CD8-positive, alpha-beta memory T cell (primary cell): Measurements from ENCODE around the gene USE1. TPM values are rescaled to one million over a fixed set of nuclear protein-coding genes. Genes with fewer than 3 reads are reported as not detected.

Source experiments
- CTCF ChIA-PET: fragments of 350-600 bp; sonication (Branson Sonifier 250); formaldehyde crosslinking; loops from one replicate; lab custom pipeline; 2021; ENCODE audit warnings: antibody characterized with exemption; lab: Charles Lee
- POLR2A ChIA-PET: fragments of 350-600 bp; sonication (Branson Sonifier 250); formaldehyde crosslinking; loops from one replicate; lab custom pipeline; 2021; ENCODE audit warnings: antibody characterized with exemption; lab: Charles Lee
- DNase-seq, 5 donors: peaks; one replicate each; pipeline versions ENCODE4 v3.0.0 to v3.0.0-alpha.2; 2020 to 2022; ENCODE audit warnings: mixed read lengths in 1 of 5
- H3K27ac ChIP-seq: one replicate; pipeline ENCODE4 v1.7.0; 2013; ENCODE audit warnings: low read depth, mild to moderate bottlenecking, low read length, moderate library complexity
- H3K27me3 ChIP-seq: 2 replicates; pipeline ENCODE4 v1.7.0; 2013; ENCODE audit warnings: low read length, mild to moderate bottlenecking; ENCODE audit not compliant: insufficient read depth, poor library complexity, severe bottlenecking
- H3K36me3 ChIP-seq: 2 replicates; pipeline ENCODE4 v1.7.0; 2013; ENCODE audit warnings: mild to moderate bottlenecking, low read length, moderate library complexity; ENCODE audit not compliant: insufficient read depth
- H3K4me1 ChIP-seq: 2 replicates; pipeline ENCODE4 v1.7.0; 2013; ENCODE audit warnings: mild to moderate bottlenecking, low read length, moderate library complexity; ENCODE audit not compliant: insufficient read depth
- H3K4me3 ChIP-seq: 2 replicates; pipeline ENCODE4 v1.7.0; 2013; ENCODE audit warnings: mild to moderate bottlenecking, low read length
- H3K9me3 ChIP-seq: 2 replicates; pipeline ENCODE4 v1.7.0; 2013; ENCODE audit warnings: mild to moderate bottlenecking, low read length
- H3K27ac Mint-ChIP-seq, 8 donors: one replicate each; pipeline ENCODE4 v1.8.0; 2020 to 2021; ENCODE audit warnings: mixed read lengths in 8 of 8, mild to moderate bottlenecking in 6 of 8, inconsistent platforms in 3 of 8, moderate library complexity in 3 of 8
- H3K27me3 Mint-ChIP-seq, 2 donors: one replicate each; pipeline ENCODE4 v1.8.0; 2020 to 2021; ENCODE audit warnings: mixed read lengths in 2 of 2, mild to moderate bottlenecking in 1 of 2, moderate library complexity in 1 of 2
- H3K36me3 Mint-ChIP-seq, 3 donors: one replicate each; pipeline ENCODE4 v1.8.0; 2020 to 2021; ENCODE audit warnings: mixed read lengths in 3 of 3, inconsistent platforms in 1 of 3, mild to moderate bottlenecking in 1 of 3
- H3K4me1 Mint-ChIP-seq, 3 donors: one replicate each; pipeline ENCODE4 v1.8.0; 2020 to 2021; ENCODE audit warnings: mixed read lengths in 3 of 3, inconsistent platforms in 1 of 3, mild to moderate bottlenecking in 1 of 3
- H3K4me3 Mint-ChIP-seq, 7 donors: one replicate each; pipeline ENCODE4 v1.8.0; 2020 to 2021; ENCODE audit warnings: mixed read lengths in 7 of 7, mild to moderate bottlenecking in 6 of 7, moderate library complexity in 4 of 7, inconsistent platforms in 2 of 7
- H3K9me3 Mint-ChIP-seq, 5 donors: one replicate each; pipeline ENCODE4 v1.8.0; 2020 to 2022; ENCODE audit warnings: mixed read lengths in 5 of 5, mild to moderate bottlenecking in 3 of 5, moderate library complexity in 2 of 5, inconsistent platforms in 1 of 5
- polyA plus RNA-seq: library from polyadenylated mRNA; unstranded; fragments of 300-500 nt; fragmentation: Illumina TruSeq; gene quantifications from one replicate; pipeline ENCODE4 v1.2.3, GENCODE V29; 2021
- total RNA-seq, 2 experiments: library from RNA; stranded (reverse); gene quantifications; one replicate each; pipeline ENCODE4 v1.2.3, GENCODE V29; 2021

The USE1 gene
- total and polyA plus RNA-seq, 3 experiments from 2014 or later: 31.9 to 35.4 (median 33.6) TPM

DNA sequence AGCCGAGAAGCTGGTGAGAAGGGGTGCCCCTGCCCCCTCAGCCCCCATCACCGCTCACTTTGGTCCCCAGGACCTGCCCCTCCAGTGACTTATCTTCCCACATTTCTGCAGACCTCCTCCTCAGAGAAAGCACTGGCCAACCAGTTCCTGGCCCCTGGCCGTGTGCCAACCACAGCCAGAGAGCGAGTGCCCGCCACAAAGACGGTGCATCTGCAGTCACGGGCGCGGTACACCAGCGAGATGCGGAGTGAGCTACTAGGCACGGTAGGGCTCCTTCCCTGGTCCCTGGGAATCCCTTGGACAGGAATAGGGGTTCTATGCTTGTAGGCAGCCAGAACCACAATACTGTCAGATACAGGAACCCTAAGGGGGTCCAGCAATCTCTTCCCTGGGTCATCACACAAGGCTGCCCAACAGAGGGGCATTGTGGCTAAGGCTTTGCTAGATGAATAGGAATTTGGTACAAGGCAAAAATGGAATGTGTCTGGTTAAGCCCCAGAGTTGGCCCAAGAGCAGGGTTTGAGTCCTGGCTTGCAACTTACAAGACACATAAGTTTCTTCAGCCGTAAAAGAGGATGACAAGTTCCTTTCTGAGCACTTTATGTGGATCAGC lies 1.0 kb downstream of the USE1 start:
- CTCF ChIA-PET: interaction anchor here (1.2 to 3.5 kb wide), 4 partner anchors 11 to 137 kb away, joined by 3 to 18 read pairs (median 7); partner anchors contain the start of gene OCEL1
- Mint-ChIP-seq H3K4me1 (peaks cover 12 to 22% (median 16%) of the 10 kb centered on the region in 3 donors), H3K36me3 (peaks cover 7 to 52% (median 11%) of the 10 kb centered on the region in 3 donors), H3K4me3 (peak overlapping the region; percentile 79 to 95 (median 89)), H3K27ac (peak overlapping the region; percentile 19 to 99 (median 90)), H3K9me3 (no peaks in the 10 kb centered on the region), H3K27me3 (no peaks in the 10 kb centered on the region)
- peak overlapping the region; percentile 33 for H3K27ac ChIP-seq
- H3K9me3 ChIP-seq: no peaks in the 10 kb centered on the region
- H3K4me3 ChIP-seq: peak overlapping the region; percentile 62
- H3K27me3 ChIP-seq: no peaks in the 10 kb centered on the region
- H3K36me3 ChIP-seq: no peaks in the 10 kb centered on the region
- H3K4me1 ChIP-seq: peaks cover 17% of the 10 kb centered on the region
- POLR2A ChIA-PET: interaction anchor here (0.5 to 2.5 kb wide), 9 partner anchors 8 to 894 kb away, joined by 3 to 39 read pairs (median 7); partner anchors contain the start of genes BABAM1, HAUS8, MYO9B and OCEL1
- DNase-seq: no peak

- CTCF ChIA-PET: no interaction called here
- no peaks in the 10 kb centered on the region for H3K27me3 Mint-ChIP-seq
- Histone ChIP-seq H3K4me3 (no peak overlapping the region), H3K27me3 (no peaks in the 10 kb centered on the region), H3K36me3 (no peaks in the 10 kb centered on the region), H3K4me1 (peaks cover 17% of the 10 kb centered on the region), H3K27ac (no peak overlapping the region), H3K9me3 (no peaks in the 10 kb centered on the region)
- no peak for DNase-seq
- no peaks in the 10 kb centered on the region for H3K9me3 Mint-ChIP-seq
- peak overlapping the region in 2 of 7 donors; percentile 54 to 60 for H3K4me3 Mint-ChIP-seq
- peaks cover 7 to 33% (median 7%) of the 10 kb centered on the region in 3 donors for H3K36me3 Mint-ChIP-seq
- POLR2A ChIA-PET: no interaction called here
- H3K4me1 Mint-ChIP-seq: peaks cover 12 to 21% (median 16%) of the 10 kb centered on the region in 3 donors
- H3K27ac Mint-ChIP-seq: no peak overlapping the region
Observed at GRCh38 chr19:17219286-17219685, 4.1 kb downstream of the USE1 start.

- ChIA-PET POLR2A (interaction anchor here (1.1 kb wide), 1 partner anchor 11 kb away, joined by 3 read pairs; no protein-coding TSS in a partner anchor), CTCF (interaction anchor here (1.2 to 1.7 kb wide), 2 partner anchors 16 to 36 kb away, joined by 4 to 5 read pairs; no protein-coding TSS in a partner anchor)
- Mint-ChIP-seq H3K9me3 (no peaks in the 10 kb centered on the region), H3K4me3 (no peak overlapping the region), H3K27ac (no peak overlapping the region), H3K4me1 (peaks cover 4 to 11% (median 7%) of the 10 kb centered on the region in 3 donors), H3K36me3 (peaks cover 7 to 30% (median 7%) of the 10 kb centered on the region in 3 donors), H3K27me3 (no peaks in the 10 kb centered on the region)
- H3K36me3 ChIP-seq: no peaks in the 10 kb centered on the region
- DNase-seq: no peak
- no peaks in the 10 kb centered on the region for H3K9me3 ChIP-seq
- H3K27me3 ChIP-seq: no peaks in the 10 kb centered on the region
- no peak overlapping the region for H3K4me3 ChIP-seq
- peaks cover 10% of the 10 kb centered on the region for H3K4me1 ChIP-seq
- peak overlapping the region; percentile 57 for H3K27ac ChIP-seq
Observed at GRCh38 chr19:17220207-17220758, 5.1 kb downstream of the USE1 start.

GRCh38 chr19:17225053-17225452 lies 9.9 kb downstream of the USE1 start:
- ChIA-PET CTCF (interaction anchor here (0.8 to 3.8 kb wide), 5 partner anchors 10 to 151 kb away, joined by 3 to 18 read pairs (median 4); partner anchors contain the start of gene USE1), POLR2A (interaction anchor here (3.1 to 3.2 kb wide), 2 partner anchors 10 kb away, joined by 18 to 39 read pairs; partner anchors contain the start of gene USE1)
- no peaks in the 10 kb centered on the region for H3K9me3 Mint-ChIP-seq
- H3K27me3 ChIP-seq: no peaks in the 10 kb centered on the region
- H3K27ac Mint-ChIP-seq: peak overlapping the region in 1 of 8 donors; percentile 68
- H3K4me3 Mint-ChIP-seq: peak overlapping the region in 6 of 7 donors; percentile 50 to 95 (median 89)
- H3K27me3 Mint-ChIP-seq: no peaks in the 10 kb centered on the region
- peaks cover 0 to 13% (median 0%) of the 10 kb centered on the region in 3 donors for H3K36me3 Mint-ChIP-seq
- peaks cover 5 to 21% (median 6%) of the 10 kb centered on the region in 3 donors for H3K4me1 Mint-ChIP-seq
- no peaks in the 10 kb centered on the region for H3K36me3 ChIP-seq
- H3K4me1 ChIP-seq: peaks cover 4% of the 10 kb centered on the region
- no peaks in the 10 kb centered on the region for H3K9me3 ChIP-seq
- no peak for DNase-seq
- no peak overlapping the region for H3K27ac ChIP-seq
- no peak overlapping the region for H3K4me3 ChIP-seq

GRCh38 chr19:17226002-17226933 lies 11.1 kb downstream of the USE1 start, which contains the start of gene OCEL1:
Gene OCEL1, plus strand, starts transcription at chr19:17226226. Its CDS starts 22 bp downstream, at chr19:17226248.
- peak within 1 kb of the TSS; percentile 96 for H3K4me3 ChIP-seq
- no peaks in the 10 kb centered on the region for H3K9me3 Mint-ChIP-seq
- ChIA-PET CTCF (interaction anchor here (0.8 to 3.8 kb wide), 6 partner anchors 9 to 159 kb away, joined by 3 to 18 read pairs (median 6); partner anchors contain the start of gene USE1), POLR2A (interaction anchor here (0.6 to 3.2 kb wide), 14 partner anchors 9 to 283 kb away, joined by 3 to 39 read pairs (median 5); partner anchors contain the start of genes BABAM1, DDA1, MVB12A and MYO9B)
- H3K27me3 ChIP-seq: no peaks in the 10 kb centered on the region
- DNase-seq: peak; percentile 94 to 98 (median 96)
- H3K27ac ChIP-seq: peak within 1 kb of the TSS; percentile 92
- H3K36me3 Mint-ChIP-seq: peaks cover 0 to 11% (median 0%) of the 10 kb centered on the region in 3 donors
- peak within 1 kb of the TSS; percentile 68 to 98 (median 97) for H3K27ac Mint-ChIP-seq
- H3K4me1 ChIP-seq: peaks cover 4% of the 10 kb centered on the region
- H3K36me3 ChIP-seq: no peaks in the 10 kb centered on the region
- no peaks in the 10 kb centered on the region for H3K9me3 ChIP-seq
- H3K27me3 Mint-ChIP-seq: no peaks in the 10 kb centered on the region
- peak within 1 kb of the TSS; percentile 88 to 95 (median 94) for H3K4me3 Mint-ChIP-seq
- peaks cover 5 to 21% (median 6%) of the 10 kb centered on the region in 3 donors for H3K4me1 Mint-ChIP-seq

DNA sequence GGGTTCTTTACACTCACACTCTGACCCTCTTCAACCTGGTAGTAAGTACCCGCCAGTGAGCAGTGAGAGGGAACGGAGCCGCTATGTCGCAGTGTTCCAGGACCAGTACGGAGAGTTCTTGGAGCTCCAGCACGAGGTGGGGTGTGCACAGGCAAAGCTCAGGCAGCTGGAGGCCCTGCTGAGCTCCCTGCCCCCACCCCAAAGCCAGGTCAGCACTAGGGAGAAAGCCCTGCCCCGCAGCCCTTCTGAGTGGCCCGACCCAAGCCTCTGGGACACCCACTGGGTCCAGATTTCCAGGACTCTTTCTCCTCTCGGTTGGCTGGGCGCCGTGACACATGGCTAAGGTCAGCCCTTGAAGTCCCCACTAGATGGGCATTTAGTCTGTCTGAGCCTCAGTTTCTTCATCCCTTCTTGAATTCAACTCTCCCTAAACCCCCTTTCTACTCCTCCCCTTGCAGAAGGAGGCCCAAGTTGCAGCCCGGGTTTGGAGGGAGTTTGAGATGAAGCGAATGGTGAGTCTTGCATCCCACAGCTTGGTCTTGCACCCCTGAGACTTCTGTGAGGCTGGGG lies 12.7 kb downstream of the USE1 start:
- Histone ChIP-seq H3K4me1 (peaks cover 4% of the 10 kb centered on the region), H3K36me3 (no peaks in the 10 kb centered on the region), H3K27ac (peak overlapping the region; percentile 1), H3K9me3 (no peaks in the 10 kb centered on the region), H3K27me3 (no peaks in the 10 kb centered on the region), H3K4me3 (no peak overlapping the region)
- Mint-ChIP-seq H3K4me3 (peak overlapping the region in 4 of 7 donors; percentile 29 to 95 (median 77)), H3K27me3 (peaks cover 0 to 3% of the 10 kb centered on the region in 2 donors), H3K9me3 (no peaks in the 10 kb centered on the region), H3K4me1 (peaks cover 5 to 21% (median 6%) of the 10 kb centered on the region in 3 donors), H3K27ac (no peak overlapping the region), H3K36me3 (peaks cover 0 to 11% (median 0%) of the 10 kb centered on the region in 3 donors)
- ChIA-PET CTCF (interaction anchor here (1.5 to 3.8 kb wide), 2 partner anchors 11 to 13 kb away, joined by 4 to 18 read pairs; partner anchors contain the start of gene USE1), POLR2A (interaction anchor here (3.1 to 3.2 kb wide), 2 partner anchors 7 to 13 kb away, joined by 18 to 39 read pairs; partner anchors contain the start of gene USE1)
- DNase-seq: no peak

DNA sequence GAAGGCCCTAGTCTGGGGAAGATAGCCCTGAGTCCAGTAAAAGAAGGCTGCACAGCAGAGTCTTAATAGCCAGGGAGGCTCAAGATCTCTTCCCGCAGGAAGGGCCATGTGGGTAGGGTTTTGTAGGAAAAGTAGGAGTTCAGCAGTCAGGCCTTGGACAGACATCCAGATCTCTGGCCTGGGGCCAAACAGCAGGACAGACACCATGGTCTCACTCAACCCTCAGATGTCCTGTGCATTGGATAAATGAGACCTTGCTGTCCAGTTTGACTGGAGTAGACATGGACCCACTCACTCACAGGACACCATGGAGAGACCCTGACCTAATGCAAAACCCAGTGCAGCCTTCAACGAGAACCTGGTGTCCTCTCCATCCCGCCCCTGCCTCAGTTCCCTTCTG lies 14.7 kb downstream of the USE1 start:
- no peak for DNase-seq
- Mint-ChIP-seq H3K36me3 (peaks cover 0 to 11% (median 0%) of the 10 kb centered on the region in 3 donors), H3K4me3 (no peak overlapping the region), H3K27ac (no peak overlapping the region), H3K27me3 (peaks cover 0 to 3% of the 10 kb centered on the region in 2 donors), H3K4me1 (peaks cover 9 to 23% (median 9%) of the 10 kb centered on the region in 3 donors), H3K9me3 (no peaks in the 10 kb centered on the region)
- Histone ChIP-seq H3K9me3 (no peaks in the 10 kb centered on the region), H3K27ac (no peak overlapping the region), H3K36me3 (no peaks in the 10 kb centered on the region), H3K4me3 (no peak overlapping the region), H3K4me1 (peaks cover 12% of the 10 kb centered on the region), H3K27me3 (no peaks in the 10 kb centered on the region)
- CTCF ChIA-PET: no interaction called here
- POLR2A ChIA-PET: no interaction called here
